HUES64 (cell line): Measurements from ENCODE around the gene BMAL1.

Experiments used
- H3K27ac ChIP-seq: 2 replicates; pipeline ENCODE4 v1.7.0; 2013; ENCODE audit warnings: low read depth, low read length, inconsistent platforms
- H3K27me3 ChIP-seq: 2 replicates; pipeline ENCODE4 v1.6.1; 2013; ENCODE audit warnings: mild to moderate bottlenecking, low read length; ENCODE audit not compliant: insufficient read depth
- H3K36me3 ChIP-seq: 2 replicates; pipeline ENCODE4 v1.6.1; 2013; ENCODE audit warnings: mild to moderate bottlenecking, low read length; ENCODE audit not compliant: insufficient read depth
- H3K4me1 ChIP-seq: 2 replicates; pipeline ENCODE4 v1.6.1; 2013; ENCODE audit warnings: mild to moderate bottlenecking, low read length, moderate library complexity; ENCODE audit not compliant: insufficient read depth
- H3K4me3 ChIP-seq: 2 replicates; pipeline ENCODE4 v1.5.1; 2013; ENCODE audit warnings: mild to moderate bottlenecking, low read length, moderate library complexity
- H3K9ac ChIP-seq: 2 replicates; pipeline ENCODE4 v1.6.1; 2013; ENCODE audit warnings: mild to moderate bottlenecking, low read depth, low read length
- H3K9me3 ChIP-seq: 2 replicates; pipeline ENCODE4 v1.6.1; 2013; ENCODE audit warnings: low read depth, low read length; ENCODE audit not compliant: insufficient read depth
- WGBS: fragments of 150-250, 120-280 bp; methylation state at CpG from one replicate; pipeline ENCODE4 v1.1.7; 2013; ENCODE audit warnings: missing lambda C conversion rate; 5-methylcytosine and 5-hydroxymethylcytosine counted together

Gene BMAL1

DNA sequence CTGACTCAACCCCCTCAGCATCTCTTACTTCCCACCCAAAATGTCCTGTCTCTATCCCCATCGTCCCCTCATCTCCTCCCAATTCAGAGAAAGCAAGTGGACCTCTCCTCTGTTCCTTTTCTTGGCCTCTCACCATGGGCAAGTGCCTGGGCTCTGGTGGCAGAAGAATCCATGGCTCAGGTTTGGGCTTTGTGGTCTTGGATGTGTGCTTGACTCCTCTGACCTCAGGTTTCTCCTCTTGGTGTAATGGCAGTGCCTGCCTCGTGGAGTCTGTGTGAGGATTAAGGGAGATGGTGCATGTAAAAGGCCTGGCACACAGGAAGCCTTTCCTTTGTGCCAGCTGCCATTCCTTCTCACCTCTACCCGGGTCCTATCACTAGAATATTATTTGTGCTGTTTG is 3.2 kb downstream of the BMAL1 start:
- H3K9me3 ChIP-seq = no peaks in the 10 kb centered on the region
- no peak overlapping the region for H3K27ac ChIP-seq
- H3K9ac ChIP-seq = no peak overlapping the region
- WGBS = 69% methylated on average over 2 of the region's 3 CpGs
- peaks cover 49% of the 10 kb centered on the region for H3K27me3 ChIP-seq
- no peaks in the 10 kb centered on the region for H3K36me3 ChIP-seq
- no peak overlapping the region for H3K4me3 ChIP-seq
- H3K4me1 ChIP-seq = peaks cover 21% of the 10 kb centered on the region

GRCh38 chr11:13283636-13284035 is 6.0 kb downstream of the BMAL1 start:
- no peak overlapping the region; the same call in 1 of the 2 replicates for H3K4me3 ChIP-seq
- WGBS = 12% methylated on average over 3 of the region's 4 CpGs

GRCh38 chr11:13284776-13285588 is 7.4 kb downstream of the BMAL1 start:
- no peak overlapping the region for H3K9ac ChIP-seq
- H3K4me3 ChIP-seq = no peak overlapping the region
- peaks cover 14% of the 10 kb centered on the region for H3K27me3 ChIP-seq
- 83% methylated on average over 10 of the region's 11 CpGs for WGBS
- H3K36me3 ChIP-seq = no peaks in the 10 kb centered on the region
- peaks cover 14% of the 10 kb centered on the region for H3K4me1 ChIP-seq
- H3K27ac ChIP-seq = no peak overlapping the region
- H3K9me3 ChIP-seq = no peaks in the 10 kb centered on the region

More at GRCh38 chr11:13283636-13284035, 6.0 kb downstream of the BMAL1 start:
- H3K27me3 ChIP-seq = peaks cover 27% of the 10 kb centered on the region
- H3K9ac ChIP-seq = no peak overlapping the region
- H3K4me1 ChIP-seq = peaks cover 21% of the 10 kb centered on the region
- H3K27ac ChIP-seq = no peak overlapping the region
- no peaks in the 10 kb centered on the region for H3K36me3 ChIP-seq
- no peaks in the 10 kb centered on the region for H3K9me3 ChIP-seq

- WGBS = 46% methylated on average over 2 of the region's 2 CpGs
- no peaks in the 10 kb centered on the region for H3K9me3 ChIP-seq
- no peak overlapping the region for H3K27ac ChIP-seq
- 0 out of 2 replicates have a peak, but pooled peaks cover under 1% of the 10 kb centered on the region for H3K27me3 ChIP-seq
- H3K4me1 ChIP-seq = peaks cover 14% of the 10 kb centered on the region
- no peaks in the 10 kb centered on the region for H3K36me3 ChIP-seq
- no peak overlapping the region for H3K9ac ChIP-seq
- no peak overlapping the region for H3K4me3 ChIP-seq
These were observed 8.8 kb downstream of the BMAL1 start for GRCh38 chr11:13286279-13286821.

- Histone ChIP-seq H3K9ac (no peak overlapping the region), H3K9me3 (no peaks in the 10 kb centered on the region), H3K27me3 (no peaks in the 10 kb centered on the region), H3K4me3 (no peak overlapping the region), H3K4me1 (peaks cover 10% of the 10 kb centered on the region), H3K36me3 (no peaks in the 10 kb centered on the region), H3K27ac (no peak overlapping the region)
- 85% methylated on average over 3 of the region's 3 CpGs for WGBS
These were observed 9.4 kb downstream of the BMAL1 start for GRCh38 chr11:13287036-13287435.

DNA sequence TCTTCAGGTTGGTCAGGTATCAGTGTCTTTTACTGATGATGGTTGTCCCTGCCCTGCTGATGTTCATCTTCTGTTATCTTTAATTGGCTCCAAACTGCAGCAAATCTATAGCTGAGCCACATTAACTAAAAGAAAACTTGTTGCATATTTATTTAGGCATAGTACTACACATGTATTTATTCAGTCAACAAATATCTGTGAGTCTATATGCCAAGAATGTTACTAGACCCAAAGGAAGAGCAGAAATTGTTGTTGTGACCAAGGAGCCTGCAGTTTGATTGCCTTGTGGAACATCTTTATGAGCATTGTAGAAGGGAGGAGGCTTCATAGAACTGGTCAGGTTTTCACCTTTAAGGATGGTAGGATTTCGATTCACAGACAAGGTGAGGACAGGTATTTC is 10.1 kb downstream of the BMAL1 start:
- Histone ChIP-seq H3K9ac (no peak overlapping the region), H3K27ac (no peak overlapping the region), H3K4me3 (no peak overlapping the region), H3K27me3 (no peaks in the 10 kb centered on the region), H3K9me3 (no peaks in the 10 kb centered on the region), H3K36me3 (no peaks in the 10 kb centered on the region), H3K4me1 (peaks cover 10% of the 10 kb centered on the region)
- WGBS = 86% methylated on average over 1 of the region's 1 CpG

GRCh38 chr11:13288375-13289029 is 10.9 kb downstream of the BMAL1 start:
- Histone ChIP-seq H3K27ac (no peak overlapping the region), H3K27me3 (no peaks in the 10 kb centered on the region), H3K36me3 (no peaks in the 10 kb centered on the region), H3K4me1 (peaks cover 4% of the 10 kb centered on the region), H3K9ac (no peak overlapping the region), H3K4me3 (no peak overlapping the region), H3K9me3 (no peaks in the 10 kb centered on the region)
- 97% methylated on average over 3 of the region's 3 CpGs for WGBS

DNA sequence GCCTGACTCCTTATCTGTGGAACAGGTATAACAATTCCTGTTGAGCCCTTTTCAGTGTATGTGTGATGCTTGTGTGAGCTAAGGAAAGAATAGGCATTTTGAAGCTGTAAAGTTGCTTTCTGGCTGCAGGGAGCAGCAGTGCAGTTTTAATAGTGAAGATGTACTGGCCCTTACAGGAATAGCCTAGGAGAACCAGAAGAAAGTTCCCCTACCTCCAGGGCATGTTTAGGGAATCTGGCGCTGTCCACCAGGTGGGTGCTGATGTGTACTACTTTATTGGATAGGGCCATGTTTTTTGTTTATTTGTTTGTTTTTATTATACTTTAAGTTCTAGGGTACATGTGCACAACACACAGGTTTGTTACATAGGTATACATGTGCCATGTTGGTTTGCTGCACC is 11.5 kb downstream of the BMAL1 start:
- no peak overlapping the region for H3K27ac ChIP-seq
- H3K4me3 ChIP-seq = no peak overlapping the region
- no peaks in the 10 kb centered on the region for H3K9me3 ChIP-seq
- H3K4me1 ChIP-seq = no peaks in the 10 kb centered on the region
- 50% methylated on average over 1 of the region's 1 CpG for WGBS
- no peak overlapping the region for H3K9ac ChIP-seq
- H3K27me3 ChIP-seq = no peaks in the 10 kb centered on the region
- H3K36me3 ChIP-seq = no peaks in the 10 kb centered on the region

- no peaks in the 10 kb centered on the region for H3K27me3 ChIP-seq
- H3K9me3 ChIP-seq = no peaks in the 10 kb centered on the region
- no peak overlapping the region for H3K27ac ChIP-seq
- no peaks in the 10 kb centered on the region for H3K36me3 ChIP-seq
- H3K4me3 ChIP-seq = no peak overlapping the region
- WGBS = 77% methylated on average over 5 of the region's 5 CpGs
- H3K9ac ChIP-seq = no peak overlapping the region
- H3K4me1 ChIP-seq = no peaks in the 10 kb centered on the region
These were observed 12.8 kb downstream of the BMAL1 start for GRCh38 chr11:13290221-13290980.

- 91% methylated on average over 3 of the region's 3 CpGs for WGBS
- H3K27ac ChIP-seq = no peak overlapping the region
- H3K4me3 ChIP-seq = no peak overlapping the region
- no peak overlapping the region for H3K9ac ChIP-seq
- H3K36me3 ChIP-seq = no peaks in the 10 kb centered on the region
- no peaks in the 10 kb centered on the region for H3K9me3 ChIP-seq
- no peaks in the 10 kb centered on the region for H3K4me1 ChIP-seq
- H3K27me3 ChIP-seq = no peaks in the 10 kb centered on the region
These were observed 13.8 kb downstream of the BMAL1 start for GRCh38 chr11:13291361-13291760.

DNA sequence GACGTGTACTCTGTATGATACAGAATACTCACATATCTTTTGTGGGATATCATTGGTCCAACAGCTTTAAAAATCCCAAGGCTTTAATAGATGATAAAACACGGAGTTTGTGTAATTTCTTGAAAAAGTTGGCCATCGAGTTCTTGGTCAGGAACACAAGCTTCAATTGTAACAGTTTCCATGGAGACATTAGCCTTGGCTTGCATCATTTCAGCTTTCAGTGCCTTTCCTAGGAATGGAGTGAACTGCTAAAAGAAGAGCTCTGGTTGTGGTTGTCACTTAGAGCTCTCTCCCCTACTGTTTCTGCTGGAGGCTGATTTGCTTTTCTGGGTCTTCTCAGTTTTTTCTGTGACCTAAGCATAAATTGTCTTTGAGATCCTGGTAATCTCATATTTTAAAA is 14.2 kb downstream of the BMAL1 start:
- no peaks in the 10 kb centered on the region for H3K36me3 ChIP-seq
- no peak overlapping the region for H3K4me3 ChIP-seq
- no peaks in the 10 kb centered on the region for H3K4me1 ChIP-seq
- H3K9me3 ChIP-seq = no peaks in the 10 kb centered on the region
- no peaks in the 10 kb centered on the region for H3K27me3 ChIP-seq
- H3K27ac ChIP-seq = no peak overlapping the region
- 96% methylated on average over 3 of the region's 3 CpGs for WGBS
- H3K9ac ChIP-seq = no peak overlapping the region
